Astrocyte (in vitro differentiated cells and primary cell): ENCODE results near the gene GGTLC2. TPM values are rescaled to one million over a fixed set of nuclear protein-coding genes. Genes with fewer than 3 reads are reported as not detected.

Source experiments
- DNase-seq: peaks from one replicate; pipeline ENCODE4 v3.0.0-alpha.2; 2010; ENCODE audit warnings: low read depth
- FAIRE-seq: peaks from 2 replicates; lab custom pipeline; 2011; peaks lifted over from hg19 to GRCh38; lab: Jason Lieb, UNC
- H2AFZ ChIP-seq: 2 replicates; pipeline ENCODE4 v1.6.0; 2012; ENCODE audit warnings: low read depth, low read length, inconsistent platforms
- H3K27ac ChIP-seq: 2 replicates; pipeline ENCODE4 v1.5.1; 2011; ENCODE audit warnings: low read depth, low read length, inconsistent platforms
- H3K27me3 ChIP-seq: 2 replicates; pipeline ENCODE4 v1.6.0; 2011; ENCODE audit warnings: low read length, inconsistent platforms; ENCODE audit not compliant: insufficient read depth
- H3K36me3 ChIP-seq: 2 replicates; pipeline ENCODE4 v1.5.1; 2011; ENCODE audit warnings: low read length, inconsistent platforms; ENCODE audit not compliant: insufficient read depth
- H3K4me1 ChIP-seq: 2 replicates; pipeline ENCODE4 v1.5.1; 2011; ENCODE audit warnings: low read length, inconsistent platforms; ENCODE audit not compliant: insufficient read depth
- H3K4me2 ChIP-seq: 2 replicates; pipeline ENCODE4 v1.6.0; 2012; ENCODE audit warnings: low read length, inconsistent platforms
- H3K4me3 ChIP-seq: 2 replicates; pipeline ENCODE4 v1.5.1; 2011; ENCODE audit warnings: low read depth, mild to moderate bottlenecking, low read length, inconsistent platforms; ENCODE audit not compliant: insufficient read depth
- H3K79me2 ChIP-seq: 2 replicates; pipeline ENCODE4 v1.6.0; 2012; ENCODE audit warnings: mild to moderate bottlenecking, low read length, inconsistent platforms; ENCODE audit not compliant: insufficient read depth
- H3K9ac ChIP-seq: 2 replicates; pipeline ENCODE4 v1.6.0; 2012; ENCODE audit warnings: mild to moderate bottlenecking, low read length, inconsistent platforms
- H3K9me3 ChIP-seq: 2 replicates; pipeline ENCODE4 v1.5.1; 2012; ENCODE audit warnings: low read depth, mild to moderate bottlenecking, low read length, inconsistent platforms; ENCODE audit not compliant: insufficient read depth
- H4K20me1 ChIP-seq: 2 replicates; pipeline ENCODE4 v1.6.0; 2012; ENCODE audit warnings: low read length, inconsistent platforms; ENCODE audit not compliant: insufficient read depth
- H3K27ac Mint-ChIP-seq: one replicate; pipeline ENCODE4 v1.8.0; 2021; ENCODE audit warnings: mild to moderate bottlenecking, mixed read lengths; ENCODE audit not compliant: unreplicated experiment
- H3K27me3 Mint-ChIP-seq: one replicate; pipeline ENCODE4 v1.8.0; 2021; ENCODE audit warnings: low read depth, mixed read lengths; ENCODE audit not compliant: unreplicated experiment
- H3K36me3 Mint-ChIP-seq: one replicate; pipeline ENCODE4 v1.8.0; 2021; ENCODE audit warnings: low read depth, mixed read lengths; ENCODE audit not compliant: unreplicated experiment
- H3K4me1 Mint-ChIP-seq: one replicate; pipeline ENCODE4 v1.8.0; 2021; ENCODE audit warnings: low read depth, mixed read lengths; ENCODE audit not compliant: unreplicated experiment
- H3K4me3 Mint-ChIP-seq: one replicate; pipeline ENCODE4 v1.8.0; 2021; ENCODE audit warnings: mild to moderate bottlenecking, moderate library complexity, mixed read lengths; ENCODE audit not compliant: unreplicated experiment
- H3K9me3 Mint-ChIP-seq: one replicate; pipeline ENCODE4 v1.8.0; 2021; ENCODE audit warnings: mild to moderate bottlenecking, mixed read lengths; ENCODE audit not compliant: unreplicated experiment
- CTCF ChIP-seq: IDR thresholded peaks from 2 replicates; pipeline ENCODE4 v1.5.1; 2011; ENCODE audit warnings: low read depth, mild to moderate bottlenecking, inconsistent platforms, low read length, moderate library complexity; ENCODE audit not compliant: insufficient read depth
- EZH2 ChIP-seq: IDR thresholded peaks from 2 replicates; pipeline ENCODE4 v1.6.1; 2012; ENCODE audit warnings: mild to moderate bottlenecking, low read length, inconsistent platforms; ENCODE audit not compliant: insufficient read depth
- total RNA-seq: library from RNA; stranded (reverse); gene quantifications from 2 replicates; pipeline ENCODE4 v1.2.1, GENCODE V29; 2021

The GGTLC2 gene
- total RNA-seq, 1 donor from 2014 or later = not detected

GRCh38 chr22:22661275-22661674 is 16.9 kb downstream of the GGTLC2 start:
- no peaks in the 10 kb centered on the region for H4K20me1 ChIP-seq
- no peaks in the 10 kb centered on the region for H3K36me3 Mint-ChIP-seq
- no peaks in the 10 kb centered on the region for H3K79me2 ChIP-seq
- TF ChIP-seq EZH2 (no peak), CTCF (no peak)
- H3K27ac ChIP-seq = no peak overlapping the region
- H3K4me3 ChIP-seq = no peak overlapping the region
- no peak for FAIRE-seq
- H3K4me1 Mint-ChIP-seq = no peaks in the 10 kb centered on the region
- H3K9me3 ChIP-seq = no peaks in the 10 kb centered on the region
- no peaks in the 10 kb centered on the region for H3K27me3 ChIP-seq
- H3K36me3 ChIP-seq = no peaks in the 10 kb centered on the region
- H3K4me3 Mint-ChIP-seq = no peak overlapping the region
- H3K27me3 Mint-ChIP-seq = peaks cover 84% of the 10 kb centered on the region
- DNase-seq = no peak
- H3K4me2 ChIP-seq = no peak overlapping the region
- no peak overlapping the region for H2AFZ ChIP-seq
- no peak overlapping the region for H3K9ac ChIP-seq
- no peaks in the 10 kb centered on the region for H3K4me1 ChIP-seq
- H3K9me3 Mint-ChIP-seq = no peaks in the 10 kb centered on the region
- H3K27ac Mint-ChIP-seq = no peak overlapping the region

- DNase-seq (no peak), FAIRE-seq (no peak)
- H3K9me3 Mint-ChIP-seq = no peaks in the 10 kb centered on the region
- Histone ChIP-seq H3K4me2 (no peak overlapping the region), H3K27me3 (no peaks in the 10 kb centered on the region), H3K9ac (no peak overlapping the region), H3K4me3 (no peak overlapping the region), H2AFZ (no peak overlapping the region), H3K27ac (no peak overlapping the region), H3K79me2 (no peaks in the 10 kb centered on the region), H4K20me1 (no peaks in the 10 kb centered on the region), H3K36me3 (no peaks in the 10 kb centered on the region), H3K9me3 (no peaks in the 10 kb centered on the region), H3K4me1 (no peaks in the 10 kb centered on the region)
- no peak overlapping the region for H3K27ac Mint-ChIP-seq
- peaks cover 82% of the 10 kb centered on the region for H3K27me3 Mint-ChIP-seq
- TF ChIP-seq EZH2 (no peak), CTCF (no peak)
- H3K36me3 Mint-ChIP-seq = no peaks in the 10 kb centered on the region
- H3K4me3 Mint-ChIP-seq = no peak overlapping the region
- H3K4me1 Mint-ChIP-seq = no peaks in the 10 kb centered on the region
Measured at GRCh38 chr22:22662095-22662494, 17.7 kb downstream of the GGTLC2 start.

GRCh38 chr22:22663861-22664800 is 19.7 kb downstream of the GGTLC2 start:
- no peaks in the 10 kb centered on the region for H3K9me3 Mint-ChIP-seq
- H2AFZ ChIP-seq = no peak overlapping the region
- no peak overlapping the region for H3K4me3 Mint-ChIP-seq
- H3K4me1 Mint-ChIP-seq = no peaks in the 10 kb centered on the region
- H3K4me1 ChIP-seq = no peaks in the 10 kb centered on the region
- peaks cover 81% of the 10 kb centered on the region for H3K27me3 Mint-ChIP-seq
- TF ChIP-seq EZH2 = no peak
- TF ChIP-seq CTCF = no peak
- H3K9ac ChIP-seq = no peak overlapping the region
- no peaks in the 10 kb centered on the region for H3K27me3 ChIP-seq
- no peak for DNase-seq
- no peaks in the 10 kb centered on the region for H3K36me3 Mint-ChIP-seq
- H3K4me3 ChIP-seq = no peak overlapping the region
- H3K36me3 ChIP-seq = no peaks in the 10 kb centered on the region
- no peaks in the 10 kb centered on the region for H4K20me1 ChIP-seq
- no peak overlapping the region for H3K4me2 ChIP-seq
- no peak overlapping the region for H3K27ac Mint-ChIP-seq
- no peaks in the 10 kb centered on the region for H3K9me3 ChIP-seq
- H3K27ac ChIP-seq = no peak overlapping the region
- FAIRE-seq = no peak
- no peaks in the 10 kb centered on the region for H3K79me2 ChIP-seq
